IMR-90 (cell line): ENCODE measurements around the gene TGM6. TPM values are rescaled to one million over a fixed set of nuclear protein-coding genes. Genes with fewer than 3 reads are reported as not detected.

Experiments
- ATAC-seq: fragments of 200-7000 bp; cut with Tn5 transposase; 2 replicates; pipeline ENCODE4 v1.9.1; 2020; ENCODE audit warnings: low read depth, mild to moderate bottlenecking, moderate library complexity
- BruUV-seq: library from RNA; stranded (reverse); fragments of 400-500 nt; replicated peaks from 2 replicates; lab custom pipeline; 2021; lab: Mats Ljungman, UMichigan
- CTCF ChIA-PET: fragments of 300-600 bp; formaldehyde crosslinking; extraction: SDS; loops from one replicate; lab custom pipeline; 2021; ENCODE audit warnings: antibody characterized with exemption; lab: Yijun Ruan, JAX
- POLR2A ChIA-PET: fragments of 300-600 bp; sonication (Branson Sonifier 250); formaldehyde crosslinking; loops from one replicate; lab custom pipeline; 2022; ENCODE audit warnings: antibody characterized with exemption; ENCODE audit not compliant: unreplicated experiment; lab: Charles Lee
- DNase-seq: peaks from one replicate; pipeline ENCODE4 v3.0.0; 2013
- H2AFZ ChIP-seq: replicated peaks from 2 replicates; pipeline ENCODE3; 2013; ENCODE audit warnings: low read length, mild to moderate bottlenecking; ENCODE audit not compliant: poor library complexity
- H2AK5ac ChIP-seq: 2 replicates; pipeline ENCODE4 v1.6.1; 2013; ENCODE audit warnings: low read depth, low read length, inconsistent platforms
- H2AK9ac ChIP-seq: replicated peaks from 2 replicates; pipeline ENCODE3; 2013; ENCODE audit warnings: mild to moderate bottlenecking, low read depth, low read length, moderate library complexity; ENCODE audit not compliant: poor library complexity
- H2BK120ac ChIP-seq: 2 replicates; pipeline ENCODE4 v1.6.1; 2013; ENCODE audit warnings: low read depth, low read length, inconsistent platforms
- H2BK15ac ChIP-seq: 3 replicates; pipeline ENCODE4 v1.6.1; 2013; ENCODE audit warnings: low read depth, low read length, inconsistent platforms
- H2BK20ac ChIP-seq: 2 replicates; pipeline ENCODE4 v1.6.1; 2013; ENCODE audit warnings: low read depth, mild to moderate bottlenecking, inconsistent platforms, low read length, moderate library complexity
- H2BK5ac ChIP-seq: 2 replicates; pipeline ENCODE4 v1.6.1; 2013; ENCODE audit warnings: mild to moderate bottlenecking, low read depth, low read length, inconsistent platforms; ENCODE audit not compliant: poor library complexity, severe bottlenecking
- H3K14ac ChIP-seq: replicated peaks from 2 replicates; pipeline ENCODE4 v1.6.1; 2013; ENCODE audit warnings: low read depth, low read length, inconsistent platforms
- H3K18ac ChIP-seq: 2 replicates; pipeline ENCODE4 v1.6.1; 2013; ENCODE audit warnings: low read depth, low read length, control low read depth
- H3K23ac ChIP-seq: 2 replicates; pipeline ENCODE4 v1.6.1; 2013; ENCODE audit warnings: low read depth, low read length, inconsistent platforms
- H3K27ac ChIP-seq: 2 replicates; pipeline ENCODE4 v1.5.1; 2013; ENCODE audit warnings: mild to moderate bottlenecking, control low read depth, low read length; ENCODE audit not compliant: insufficient read depth
- H3K27me3 ChIP-seq: 2 replicates; pipeline ENCODE4 v1.6.1; 2013; ENCODE audit warnings: low read length; ENCODE audit not compliant: control insufficient read depth, insufficient read depth
- H3K36me3 ChIP-seq: 2 replicates; pipeline ENCODE4 v1.6.1; 2013; ENCODE audit warnings: low read length, mixed read lengths; ENCODE audit not compliant: control insufficient read depth, insufficient read depth
- H3K4ac ChIP-seq: 2 replicates; pipeline ENCODE4 v1.6.1; 2013; ENCODE audit warnings: low read depth, low read length, inconsistent platforms
- H3K4me1 ChIP-seq: 2 replicates; pipeline ENCODE4 v1.6.1; 2013; ENCODE audit warnings: low read length, mixed read lengths; ENCODE audit not compliant: control insufficient read depth, insufficient read depth
- H3K4me2 ChIP-seq: 2 replicates; pipeline ENCODE4 v1.6.1; 2013; ENCODE audit warnings: low read depth, mild to moderate bottlenecking, control low read depth, low read length, moderate library complexity
- H3K4me3 ChIP-seq: 2 replicates; pipeline ENCODE4 v1.5.1; 2013; ENCODE audit warnings: low read depth, mild to moderate bottlenecking, control low read depth, low read length, moderate library complexity; ENCODE audit not compliant: insufficient read depth
- H3K56ac ChIP-seq: 2 replicates; pipeline ENCODE4 v1.6.1; 2013; ENCODE audit warnings: low read length, inconsistent platforms; ENCODE audit not compliant: insufficient read depth; ENCODE audit errors: extremely low read depth
- H3K79me1 ChIP-seq, 2 experiments: 2 replicates each; pipeline ENCODE4 v1.6.1; 2013; ENCODE audit warnings: low read length in 2 of 2, inconsistent platforms in 1 of 2, low read depth in 1 of 2
- H3K9ac ChIP-seq: 2 replicates; pipeline ENCODE4 v1.6.1; 2013; ENCODE audit warnings: low read depth, low read length, control low read depth
- H3K9me1 ChIP-seq: 2 replicates; pipeline ENCODE4 v1.6.1; 2013; ENCODE audit warnings: low read length, inconsistent platforms; ENCODE audit not compliant: insufficient read depth
- H3K9me3 ChIP-seq: 2 replicates; pipeline ENCODE4 v1.6.1; 2013; ENCODE audit warnings: low read length; ENCODE audit not compliant: control insufficient read depth, insufficient read depth
- H4K20me1 ChIP-seq: 2 replicates; pipeline ENCODE4 v1.6.1; 2013; ENCODE audit warnings: low read length, inconsistent platforms; ENCODE audit not compliant: insufficient read depth
- H4K5ac ChIP-seq: 2 replicates; pipeline ENCODE4 v1.6.1; 2013; ENCODE audit warnings: mild to moderate bottlenecking, low read depth, low read length, control low read depth
- H4K8ac ChIP-seq, 2 experiments: 2 replicates each; pipeline ENCODE4 v1.6.1; 2013; ENCODE audit warnings: low read depth in 2 of 2, low read length in 2 of 2, control low read depth in 1 of 2, inconsistent platforms in 1 of 2
- H4K91ac ChIP-seq: 2 replicates; pipeline ENCODE4 v1.6.1; 2013; ENCODE audit warnings: low read depth, low read length, inconsistent platforms; ENCODE audit not compliant: insufficient read depth
- BHLHE40 ChIP-seq: fragments of 150-350 bp; IDR thresholded peaks from 2 replicates; pipeline ENCODE4 v1.6.1; 2016; ENCODE audit warnings: mild to moderate bottlenecking, low read depth, low read length
- MAFK ChIP-seq: IDR thresholded peaks from 2 replicates; pipeline ENCODE4 v1.6.1; 2012; ENCODE audit warnings: low read depth, low read length, improper control_type of control experiment
- MAZ ChIP-seq: IDR thresholded peaks from 2 replicates; pipeline ENCODE4 v1.6.1; 2012; ENCODE audit warnings: low read depth, mild to moderate bottlenecking, low read length, improper control_type of control experiment, moderate library complexity, borderline replicate concordance
- NFE2L2 ChIP-seq: fragments of 150-350 bp; IDR thresholded peaks from 2 replicates; pipeline ENCODE4 v1.6.1; 2016; ENCODE audit warnings: low read depth, mild to moderate bottlenecking, low read length
- POLR2A ChIP-seq: IDR thresholded peaks from 2 replicates; pipeline ENCODE4 v1.6.1; 2012; ENCODE audit warnings: mild to moderate bottlenecking, low read depth, low read length
- RFX5 ChIP-seq: IDR thresholded peaks from 2 replicates; pipeline ENCODE4 v1.8.0; 2012; ENCODE audit warnings: low read depth, mild to moderate bottlenecking, low read length, moderate library complexity
- SMC3 ChIP-seq: fragments of 150-350 bp; IDR thresholded peaks from 2 replicates; pipeline ENCODE4 v1.6.1; 2016; ENCODE audit warnings: low read depth, mild to moderate bottlenecking, antibody characterized with exemption, low read length, moderate library complexity
- USF2 ChIP-seq: fragments of 150-350 bp; IDR thresholded peaks from 2 replicates; pipeline ENCODE4 v1.6.1; 2017; ENCODE audit warnings: mild to moderate bottlenecking, antibody characterized with exemption, low read length, low read depth
- WGBS, 2 experiments: methylation state at CpG; one replicate each; pipeline versions ENCODE4 v1.1.5 to v1.1.7; 2013; ENCODE audit warnings: missing lambda C conversion rate in 2 of 2; ENCODE audit not compliant: insufficient read length in 1 of 2; ENCODE audit errors: extremely low coverage in 2 of 2; 5-methylcytosine and 5-hydroxymethylcytosine counted together
- dilution Hi-C: fragments of 300-500 bp; cut with HindIII; formaldehyde crosslinking; loops from one replicate; pipeline ENCODE4 v1.14.3; 2018; ENCODE audit warnings: low sequenced_read_pairs; ENCODE audit not compliant: unreplicated experiment
- in situ Hi-C: fragments of 300-500 bp; cut with MboI; formaldehyde crosslinking; loops from 3 replicates; pipeline ENCODE4 v1.14.3; 2019; ENCODE audit warnings: low sequenced_read_pairs, inconsistent platforms, mixed read lengths
- intact Hi-C: fragments of 100-400 bp; cut with micrococcal nuclease; formaldehyde crosslinking; loops from 2 replicates; pipeline ENCODE4 v1.10.0; 2022
- polyA plus RNA-seq, 3 experiments: library from polyadenylated mRNA; depleted of rRNA; stranded (reverse); fragments of >200 nt; gene quantifications; 2 replicates each; pipeline ENCODE4 v1.2.3, GENCODE V29; 2012; ENCODE audit warnings: low replicate concordance in 1 of 3
- total RNA-seq: library from RNA; depleted of rRNA; stranded (reverse); fragments of >200 nt; gene quantifications from 2 replicates; pipeline ENCODE4 v1.2.3, GENCODE V29; 2012

Gene TGM6
- total and polyA plus RNA-seq, 2 of the 4 experiments (the other 2 are of a cell fraction): not detected

GRCh38 chr20:2340136-2340535 is 40.6 kb upstream of the TGM6 start:
- dilution Hi-C loops: no loop called here
- Histone ChIP-seq H3K4me1 (no peaks in the 10 kb centered on the region), H4K91ac (no peak overlapping the region), H3K9ac (no peak overlapping the region), H3K79me1 (no peaks in the 10 kb centered on the region), H2BK120ac (no peak overlapping the region), H3K14ac (no peak overlapping the region), H3K4me3 (no peak overlapping the region), H3K56ac (no peak overlapping the region), H4K20me1 (no peaks in the 10 kb centered on the region), H2AFZ (peak overlapping the region; percentile 14), H3K27me3 (peaks cover 3% of the 10 kb centered on the region), H4K5ac (no peak overlapping the region), H2BK5ac (no peak overlapping the region), H2AK5ac (no peak overlapping the region), H3K18ac (no peak overlapping the region), H3K27ac (no peak overlapping the region), H3K9me1 (no peaks in the 10 kb centered on the region), H3K23ac (no peak overlapping the region), H4K8ac (no peak overlapping the region), H3K36me3 (no peaks in the 10 kb centered on the region), H2BK20ac (no peak overlapping the region), H2BK15ac (no peak overlapping the region), H2AK9ac (no peak overlapping the region), H3K4ac (no peak overlapping the region), H3K4me2 (no peak overlapping the region), H3K9me3 (no peaks in the 10 kb centered on the region)
- ChIA-PET POLR2A (no interaction called here), CTCF (no interaction called here)
- no peak for TF ChIP-seq MAZ
- TF ChIP-seq USF2: no peak
- no peak for TF ChIP-seq BHLHE40
- TF ChIP-seq POLR2A: no peak
- no peak for TF ChIP-seq SMC3
- no peak for TF ChIP-seq NFE2L2
- no peak for TF ChIP-seq RFX5
- no peak for TF ChIP-seq MAFK
- ATAC-seq (no peak), DNase-seq (no peak)
- BruUV-seq: no TSS peak
- in situ Hi-C loops: no loop called here
- intact Hi-C loops: no loop called here
- WGBS, 2 experiments: 66% methylated on average over 10 of the region's 11 CpGs; no CpG with 5 or more reads in 1 of the 2 experiments
